H7 (cell line): ENCODE measurements around the gene LOC128125822.
"Not testable (repeated sequence)": the region's sequence is repeated elsewhere in the genome, so short reads cannot be mapped to it uniquely, and the experiment has no call there.

Experiments
- DNase-seq: peaks from one replicate; pipeline ENCODE4 v3.0.0; 2012
- H3K27me3 ChIP-seq: 2 replicates; pipeline ENCODE4 v1.6.0; 2011; ENCODE audit warnings: mild to moderate bottlenecking, low read length; ENCODE audit not compliant: control insufficient read depth, insufficient read depth
- H3K36me3 ChIP-seq: replicated peaks from 2 replicates; pipeline ENCODE4 v1.5.1; 2011; ENCODE audit warnings: low read length; ENCODE audit not compliant: control insufficient read depth, insufficient read depth
- H3K4me3 ChIP-seq: 2 replicates; pipeline ENCODE4 v1.5.1; 2011; ENCODE audit warnings: low read depth, mild to moderate bottlenecking, control low read depth, low read length, moderate library complexity; ENCODE audit not compliant: insufficient read depth

LOC128125822 gene

GRCh38 chr6:63581355-63582013 lies 9.2 kb downstream of the LOC128125822 start:
- H3K36me3 ChIP-seq, result peaks cover 25% of the 10 kb centered on the region
- no peak for DNase-seq
- no peaks in the 10 kb centered on the region for H3K27me3 ChIP-seq
- H3K4me3 ChIP-seq, result no peak overlapping the region

- Histone ChIP-seq H3K4me3 (no peak overlapping the region), H3K36me3 (peaks cover 16% of the 10 kb centered on the region), H3K27me3 (no peaks in the 10 kb centered on the region)
- no peak for DNase-seq
Measured at GRCh38 chr6:63582579-63583231, 10.4 kb downstream of the LOC128125822 start.

DNA sequence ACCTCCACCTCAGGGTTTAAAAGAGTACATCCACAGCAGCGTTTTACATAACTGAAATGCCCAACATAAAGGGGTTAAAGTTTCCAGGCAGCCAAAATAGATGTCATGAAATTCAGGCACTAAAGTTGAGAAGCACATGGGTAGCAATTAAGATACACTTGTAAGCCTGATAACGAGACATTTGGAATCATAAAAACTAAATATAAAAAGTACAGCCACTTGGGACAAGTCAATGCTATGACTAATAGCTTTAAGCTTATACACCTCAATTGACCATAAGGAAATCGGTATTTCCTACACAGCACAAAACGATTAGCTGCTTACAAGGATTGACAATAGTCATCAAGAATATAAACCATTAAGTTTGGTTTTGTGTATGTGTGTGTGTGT lies 11.8 kb downstream of the LOC128125822 start:
- H3K36me3 ChIP-seq, result peaks cover 10% of the 10 kb centered on the region
- no peak for DNase-seq
- H3K4me3 ChIP-seq, result no peak overlapping the region
- H3K27me3 ChIP-seq, result no peaks in the 10 kb centered on the region

DNA sequence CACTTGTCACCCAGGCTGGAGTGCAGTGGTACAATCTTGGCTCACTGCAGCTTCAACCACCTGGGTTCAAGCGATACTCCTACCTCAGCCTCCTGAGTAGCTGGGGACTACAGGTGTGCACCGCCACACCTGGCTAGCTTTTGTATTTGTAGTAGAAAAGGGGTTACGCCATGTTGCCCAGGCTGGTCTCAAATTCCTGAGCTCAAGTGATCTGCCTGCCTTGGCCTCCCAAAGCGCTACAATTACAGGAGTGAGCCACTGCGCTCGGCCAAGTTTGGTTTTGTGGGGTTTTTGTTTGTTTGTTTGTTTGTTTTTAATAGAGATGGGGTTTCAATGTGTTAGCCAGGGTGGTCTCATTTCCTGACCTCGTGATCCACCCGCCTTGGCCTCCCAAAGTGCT lies 12.3 kb downstream of the LOC128125822 start:
- Histone ChIP-seq H3K4me3 (no peak overlapping the region), H3K36me3 (peaks cover 8% of the 10 kb centered on the region), H3K27me3 (no peaks in the 10 kb centered on the region)
- DNase-seq, result no peak

DNA sequence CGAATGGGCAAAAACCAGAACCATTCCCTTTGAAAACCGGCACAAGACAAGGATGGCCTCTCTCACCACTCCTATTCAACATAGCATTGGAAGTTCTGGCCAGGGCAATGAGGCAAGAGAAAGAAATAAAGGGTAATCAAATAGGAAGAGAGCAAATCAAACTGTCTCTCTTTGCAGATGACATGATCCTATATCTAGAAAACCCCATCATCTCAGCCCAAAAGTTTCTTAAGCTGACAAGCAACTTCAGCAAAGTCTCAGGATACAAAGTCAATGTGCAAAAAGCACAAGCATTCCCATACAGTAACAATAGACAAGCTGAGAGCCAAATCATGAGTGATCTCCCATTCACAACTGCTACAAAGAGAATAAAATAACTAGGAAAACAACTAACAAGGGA lies 13.4 kb downstream of the LOC128125822 start:
- H3K36me3 ChIP-seq, H3K27me3 ChIP-seq, DNase-seq, H3K4me3 ChIP-seq: not testable (repeated sequence)

DNA sequence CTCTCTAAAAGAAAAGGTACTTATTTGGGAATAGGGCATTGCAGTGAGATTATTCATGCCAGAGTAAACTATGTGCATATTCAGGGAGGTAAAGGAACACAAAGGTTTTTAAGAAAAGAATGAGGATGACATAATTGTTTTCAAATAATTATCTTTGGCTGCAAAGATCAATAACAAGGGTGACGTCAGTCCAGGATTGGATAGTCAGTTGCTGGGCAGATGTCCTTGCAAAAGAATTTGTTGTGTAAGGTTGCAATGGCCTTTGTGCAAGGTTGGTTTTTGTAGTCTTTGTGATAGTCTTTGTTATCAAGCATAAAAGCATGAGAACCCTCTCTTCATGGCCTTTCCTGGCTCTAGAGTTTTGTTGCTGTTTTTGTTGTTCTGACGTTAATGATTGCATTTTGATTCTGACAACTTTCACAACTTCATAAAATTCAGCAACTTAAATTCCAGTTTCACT lies 17.7 kb downstream of the LOC128125822 start:
- no peak for DNase-seq
- Histone ChIP-seq H3K36me3 (no peaks in the 10 kb centered on the region), H3K4me3 (no peak overlapping the region), H3K27me3 (no peaks in the 10 kb centered on the region)

DNA sequence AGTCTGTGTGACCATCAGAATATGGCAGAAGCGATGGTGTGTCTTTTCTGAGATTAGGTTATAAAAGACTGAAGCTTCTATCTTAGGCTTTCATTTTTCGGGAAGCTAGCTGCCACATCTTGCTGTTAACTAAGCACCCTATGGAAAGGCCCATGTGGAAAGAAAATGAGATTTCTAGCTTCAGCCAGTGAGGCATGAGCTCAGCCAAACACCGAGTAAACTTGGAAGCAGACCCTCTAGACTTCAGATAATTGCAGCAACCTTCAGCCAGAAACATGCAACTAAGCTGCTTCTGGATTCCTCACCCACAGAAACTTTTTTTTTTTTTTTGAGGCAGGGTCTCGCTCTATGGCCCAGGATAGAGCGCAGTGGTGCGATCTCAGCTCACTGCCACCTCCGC lies 20.6 kb downstream of the LOC128125822 start:
- Histone ChIP-seq H3K27me3 (no peaks in the 10 kb centered on the region), H3K36me3 (no peaks in the 10 kb centered on the region), H3K4me3 (no peak overlapping the region)
- DNase-seq, result no peak

- Histone ChIP-seq H3K36me3 (no peaks in the 10 kb centered on the region), H3K4me3 (peak overlapping the region; percentile 58), H3K27me3 (no peaks in the 10 kb centered on the region)
- DNase-seq, result no peak
Measured at GRCh38 chr6:63597141-63598048, 25.1 kb downstream of the LOC128125822 start.

DNA sequence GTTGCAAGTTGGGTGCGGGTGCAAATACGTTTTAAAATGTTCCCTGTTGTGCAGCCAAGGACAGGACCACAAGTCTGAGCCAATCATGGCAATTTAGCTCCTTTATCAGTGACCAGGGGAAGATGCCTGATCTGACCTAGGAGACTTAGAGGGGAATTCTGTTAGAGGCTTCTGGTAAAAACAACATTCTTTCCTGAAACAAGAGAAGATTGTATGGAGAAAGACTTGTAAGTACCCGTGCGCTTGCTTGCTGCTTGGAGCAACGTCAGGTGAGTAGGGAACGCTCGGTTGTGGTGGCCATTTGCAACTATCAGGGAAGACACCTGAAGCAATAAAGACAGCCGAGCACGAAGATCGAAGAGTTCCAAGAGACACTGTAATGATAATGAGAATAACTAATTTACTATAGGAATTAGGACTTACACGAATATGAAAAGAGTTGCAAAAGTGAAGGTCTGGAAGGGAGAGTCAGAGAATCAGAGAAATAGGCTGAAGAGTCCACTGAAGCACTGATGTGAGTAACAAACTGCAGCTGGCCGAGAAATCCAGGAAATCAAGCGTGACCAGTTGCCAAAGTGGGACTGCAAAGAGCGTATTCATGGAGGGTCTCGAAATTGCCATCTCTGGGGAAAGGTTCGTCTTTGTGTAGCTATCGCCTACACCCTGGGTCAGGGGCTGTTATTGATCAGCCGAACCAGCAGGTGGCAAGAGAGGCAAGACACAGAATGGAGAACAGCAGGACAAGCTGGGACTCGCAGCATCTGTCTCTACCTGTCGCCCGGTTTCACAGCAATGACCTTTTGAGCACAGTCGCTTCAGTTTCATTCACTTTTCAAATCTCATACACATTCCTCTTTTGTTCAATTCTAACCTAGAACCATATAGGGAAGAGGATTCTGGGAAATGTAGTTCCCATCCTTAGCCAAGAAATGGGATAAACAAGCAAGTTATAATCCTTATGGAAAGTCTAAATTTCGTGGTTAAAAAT lies 26.1 kb downstream of the LOC128125822 start:
- DNase-seq, result peak; percentile 65
- no peaks in the 10 kb centered on the region for H3K27me3 ChIP-seq
- H3K4me3 ChIP-seq, result peak overlapping the region; percentile 58
- H3K36me3 ChIP-seq, result no peaks in the 10 kb centered on the region

GRCh38 chr6:63599243-63599642 lies 27.0 kb downstream of the LOC128125822 start:
- Histone ChIP-seq H3K4me3 (no peak overlapping the region), H3K36me3 (no peaks in the 10 kb centered on the region)
- DNase-seq, result no peak

GRCh38 chr6:63600136-63600535 lies 27.9 kb downstream of the LOC128125822 start:
- no peaks in the 10 kb centered on the region; the same call in 1 of the 2 replicates for H3K27me3 ChIP-seq
- DNase-seq, result no peak
- no peak overlapping the region for H3K4me3 ChIP-seq
- H3K36me3 ChIP-seq, result no peaks in the 10 kb centered on the region

More at GRCh38 chr6:63599243-63599642, 27.0 kb downstream of the LOC128125822 start:
- no peaks in the 10 kb centered on the region for H3K27me3 ChIP-seq

DNA sequence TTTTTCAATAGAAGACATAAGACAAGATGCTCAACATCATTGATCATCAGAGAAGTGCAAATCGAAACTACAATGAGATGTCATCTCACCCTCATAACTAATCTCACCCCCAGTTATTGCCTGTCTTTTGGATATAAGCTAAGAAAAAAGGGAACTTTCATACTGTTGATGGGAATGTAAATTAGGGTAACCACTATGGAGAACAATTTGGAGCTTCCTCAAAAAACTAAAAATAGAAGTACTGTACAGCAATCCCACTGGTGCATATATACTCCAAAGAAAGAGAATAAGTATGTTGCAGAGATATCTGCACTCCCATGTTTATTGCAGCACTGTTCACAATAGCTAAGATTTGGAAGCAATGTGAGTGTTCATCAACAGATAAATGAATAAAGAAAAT lies 37.0 kb downstream of the LOC128125822 start:
- H3K36me3 ChIP-seq, result no peaks in the 10 kb centered on the region
- no peak overlapping the region for H3K4me3 ChIP-seq
- DNase-seq, result no peak
- no peaks in the 10 kb centered on the region; the same call in 1 of the 2 replicates for H3K27me3 ChIP-seq

DNA sequence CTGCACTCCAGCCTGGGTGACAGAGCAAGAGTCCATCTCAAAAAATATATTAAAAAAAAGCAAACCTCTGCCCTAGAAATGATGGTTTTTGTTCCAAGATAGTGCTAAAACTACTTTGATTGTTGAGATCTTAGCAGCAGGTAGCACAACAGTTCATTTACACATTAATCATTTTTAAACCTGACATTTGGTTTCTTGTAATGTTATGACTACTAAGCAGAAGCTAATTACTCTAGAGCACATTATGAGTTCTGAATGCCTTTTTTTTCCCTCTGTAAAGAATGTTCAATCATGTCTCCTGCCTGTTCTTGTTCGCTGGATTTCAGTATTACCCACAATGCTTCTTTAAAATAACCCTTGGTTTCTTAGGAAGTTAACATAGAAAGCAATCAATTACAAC lies 38.7 kb downstream of the LOC128125822 start:
- DNase-seq, result no peak
- H3K27me3 ChIP-seq, result no peaks in the 10 kb centered on the region
- no peak overlapping the region for H3K4me3 ChIP-seq
- no peaks in the 10 kb centered on the region for H3K36me3 ChIP-seq

DNA sequence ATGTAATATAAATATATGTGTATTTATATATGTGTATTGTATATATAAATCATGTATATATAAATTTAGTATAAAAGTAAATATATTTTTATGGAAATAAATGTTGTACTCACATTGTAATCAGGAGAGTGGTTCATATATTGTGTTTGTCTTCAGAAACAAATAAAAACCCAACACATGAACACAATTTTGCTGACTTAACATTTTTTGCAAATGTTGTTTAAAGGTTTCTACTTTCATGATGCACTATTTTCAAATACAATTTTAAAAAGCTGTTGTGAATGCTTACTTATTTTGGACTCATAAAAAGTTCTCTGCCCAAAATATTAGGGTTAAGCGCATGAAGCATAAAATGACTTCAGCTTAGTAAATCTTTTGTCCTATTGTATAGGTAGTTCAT lies 39.3 kb downstream of the LOC128125822 start:
- DNase-seq, result no peak
- no peaks in the 10 kb centered on the region for H3K36me3 ChIP-seq
- no peak overlapping the region for H3K4me3 ChIP-seq
- no peaks in the 10 kb centered on the region for H3K27me3 ChIP-seq
